Neural progenitor cell (in vitro differentiated cells): ENCODE measurements around the gene VEZT. TPM values are rescaled to one million over a fixed set of nuclear protein-coding genes. Genes with fewer than 3 reads are reported as not detected.
"Not testable (repeated sequence)": the region's sequence is repeated elsewhere in the genome, so short reads cannot be mapped to it uniquely, and the experiment has no call there.

Source experiments
- DNase-seq: peaks from one replicate; pipeline ENCODE4 v3.0.0-alpha.2; 2016; ENCODE audit warnings: low spot score
- H2AFZ ChIP-seq: fragments of 200-600 bp; sonication (generic); replicated peaks from 2 replicates; pipeline ENCODE4 v1.6.1; 2016; ENCODE audit warnings: antibody characterized with exemption
- H3F3A ChIP-seq: fragments of 200-600 bp; sonication (generic); 2 replicates; pipeline ENCODE4 v1.6.1; 2016; ENCODE audit warnings: antibody characterized with exemption, low read depth
- H3K27ac ChIP-seq: fragments of 200-600 bp; sonication (generic); 2 replicates; pipeline ENCODE4 v1.5.1; 2016; ENCODE audit warnings: mild to moderate bottlenecking
- H3K27me3 ChIP-seq: fragments of 200-600 bp; sonication (generic); 2 replicates; pipeline ENCODE4 v1.6.1; 2016; ENCODE audit warnings: mild to moderate bottlenecking, moderate library complexity
- H3K36me3 ChIP-seq: fragments of 200-600 bp; sonication (generic); 2 replicates; pipeline ENCODE4 v1.5.1; 2016
- H3K4me1 ChIP-seq: fragments of 200-600 bp; sonication (generic); 2 replicates; pipeline ENCODE4 v1.6.1; 2016; ENCODE audit warnings: mixed run types
- H3K4me2 ChIP-seq: fragments of 200-600 bp; sonication (generic); 2 replicates; pipeline ENCODE4 v1.6.1; 2016
- H3K4me3 ChIP-seq: fragments of 200-600 bp; sonication (generic); 2 replicates; pipeline ENCODE4 v1.5.1; 2016
- H3K79me2 ChIP-seq: fragments of 200-600 bp; sonication (generic); 2 replicates; pipeline ENCODE4 v1.6.1; 2016; ENCODE audit warnings: low read depth
- H3K9ac ChIP-seq: fragments of 200-600 bp; sonication (generic); 2 replicates; pipeline ENCODE4 v1.6.1; 2016
- H3K9me3 ChIP-seq: fragments of 200-600 bp; sonication (generic); 2 replicates; pipeline ENCODE4 v1.5.1; 2016; ENCODE audit warnings: low read depth
- H4K20me1 ChIP-seq: fragments of 200-600 bp; sonication (generic); 2 replicates; pipeline ENCODE4 v1.6.1; 2016; ENCODE audit warnings: low read depth
- H3K27ac Mint-ChIP-seq: 3 replicates; pipeline ENCODE4 v1.8.0; 2021; ENCODE audit warnings: mixed read lengths
- H3K27me3 Mint-ChIP-seq: 2 replicates; pipeline ENCODE4 v1.8.0; 2022; ENCODE audit warnings: low read depth, mild to moderate bottlenecking, inconsistent platforms, moderate library complexity, mixed read lengths; ENCODE audit not compliant: insufficient read depth
- H3K36me3 Mint-ChIP-seq: 3 replicates; pipeline ENCODE4 v1.8.0; 2021; ENCODE audit warnings: mixed read lengths
- H3K4me1 Mint-ChIP-seq: 3 replicates; pipeline ENCODE4 v1.8.0; 2021; ENCODE audit warnings: mixed read lengths
- H3K4me3 Mint-ChIP-seq: 3 replicates; pipeline ENCODE4 v1.8.0; 2021; ENCODE audit warnings: mild to moderate bottlenecking, moderate library complexity, mixed read lengths
- H3K9me3 Mint-ChIP-seq: 3 replicates; pipeline ENCODE4 v1.8.0; 2020; ENCODE audit warnings: mixed read lengths
- CTCF ChIP-seq: fragments of 200-600 bp; sonication (generic); IDR thresholded peaks from 2 replicates; pipeline ENCODE4 v1.5.1; 2017; ENCODE audit warnings: antibody characterized with exemption, mild to moderate bottlenecking
- EZH2 ChIP-seq: fragments of 200-600 bp; sonication (generic); IDR thresholded peaks from 2 replicates; pipeline ENCODE4 v1.6.1; 2017; ENCODE audit warnings: antibody characterized with exemption, mild to moderate bottlenecking, moderate library complexity
- EZH2phosphoT487 ChIP-seq: fragments of 200-600 bp; sonication (generic); IDR thresholded peaks from 2 replicates; pipeline ENCODE4 v1.6.1; 2017; ENCODE audit warnings: antibody characterized with exemption
- total RNA-seq: library from RNA; depleted of rRNA; stranded (reverse); fragments of >200 nt; gene quantifications from 2 replicates; pipeline ENCODE4 v1.2.3, GENCODE V29; 2015; ENCODE audit warnings: low replicate concordance

Gene VEZT
- total RNA-seq, 1 donor from 2014 or later, result 126 TPM

- Histone ChIP-seq H3K27me3 (no peaks in the 10 kb centered on the region), H3K36me3 (peaks cover 13% of the 10 kb centered on the region), H2AFZ (no peak overlapping the region), H3K4me2 (no peak overlapping the region), H4K20me1 (peaks cover 5% of the 10 kb centered on the region), H3K9me3 (no peaks in the 10 kb centered on the region), H3F3A (no peaks in the 10 kb centered on the region), H3K9ac (no peak overlapping the region), H3K79me2 (no peaks in the 10 kb centered on the region), H3K27ac (no peak overlapping the region), H3K4me3 (no peak overlapping the region), H3K4me1 (peaks cover 4% of the 10 kb centered on the region)
- TF ChIP-seq CTCF (no peak), EZH2phosphoT487 (no peak), EZH2 (no peak)
- no peaks in the 10 kb centered on the region for H3K4me1 Mint-ChIP-seq
- DNase-seq, result no peak
- H3K36me3 Mint-ChIP-seq, result peaks cover 20% of the 10 kb centered on the region
- H3K9me3 Mint-ChIP-seq, result no peaks in the 10 kb centered on the region
- peak overlapping the region; percentile 30 for H3K27ac Mint-ChIP-seq
- H3K27me3 Mint-ChIP-seq, result no peaks in the 10 kb centered on the region
- no peak overlapping the region for H3K4me3 Mint-ChIP-seq
Observed at GRCh38 chr12:95304673-95305198, 87.1 kb downstream of the VEZT start.

GRCh38 chr12:95312656-95313055 is 95.0 kb downstream of the VEZT start:
- no peaks in the 10 kb centered on the region for H3K4me1 Mint-ChIP-seq
- no peaks in the 10 kb centered on the region for H3K9me3 Mint-ChIP-seq
- no peak for DNase-seq
- Histone ChIP-seq H4K20me1 (no peaks in the 10 kb centered on the region), H3F3A (peaks cover 15% of the 10 kb centered on the region), H3K79me2 (no peaks in the 10 kb centered on the region), H3K36me3 (no peaks in the 10 kb centered on the region), H3K4me2 (no peak overlapping the region), H3K27me3 (no peaks in the 10 kb centered on the region), H3K9ac (no peak overlapping the region), H3K4me1 (no peaks in the 10 kb centered on the region), H3K9me3 (no peaks in the 10 kb centered on the region), H3K27ac (no peak overlapping the region), H3K4me3 (no peak overlapping the region), H2AFZ (no peak overlapping the region)
- H3K27ac Mint-ChIP-seq, result no peak overlapping the region
- peaks cover 7% of the 10 kb centered on the region for H3K36me3 Mint-ChIP-seq
- H3K27me3 Mint-ChIP-seq, result no peaks in the 10 kb centered on the region
- H3K4me3 Mint-ChIP-seq, result no peak overlapping the region
- no peak for TF ChIP-seq EZH2phosphoT487
- no peak for TF ChIP-seq EZH2
- TF ChIP-seq CTCF, result no peak

- not testable (repeated sequence) for H3K4me3 ChIP-seq, H3K9me3 Mint-ChIP-seq, H3K27ac ChIP-seq, H3K27me3 ChIP-seq, H3K79me2 ChIP-seq, H3K36me3 Mint-ChIP-seq, H3K4me1 ChIP-seq, H3K9ac ChIP-seq, H3K4me2 ChIP-seq, H3K4me3 Mint-ChIP-seq, H4K20me1 ChIP-seq, H2AFZ ChIP-seq, H3K9me3 ChIP-seq, H3K27me3 Mint-ChIP-seq, H3K4me1 Mint-ChIP-seq, DNase-seq, H3K36me3 ChIP-seq, H3K27ac Mint-ChIP-seq
- H3F3A ChIP-seq, result peaks cover 15% of the 10 kb centered on the region
Observed at GRCh38 chr12:95314756-95315155, 97.1 kb downstream of the VEZT start.

- peaks cover 10% of the 10 kb centered on the region for H3K4me1 ChIP-seq
- no peaks in the 10 kb centered on the region for H4K20me1 ChIP-seq
- DNase-seq, result no peak
- TF ChIP-seq EZH2phosphoT487 (no peak), CTCF (no peak), EZH2 (no peak)
- H3K36me3 ChIP-seq, result no peaks in the 10 kb centered on the region
- H3K9me3 Mint-ChIP-seq, result no peaks in the 10 kb centered on the region
- no peak overlapping the region for H3K4me3 ChIP-seq
- no peak overlapping the region for H3K4me2 ChIP-seq
- no peak overlapping the region for H3K4me3 Mint-ChIP-seq
- H3K27ac Mint-ChIP-seq, result no peak overlapping the region
- H3K9me3 ChIP-seq, result no peaks in the 10 kb centered on the region
- no peaks in the 10 kb centered on the region for H3K79me2 ChIP-seq
- peaks cover 4% of the 10 kb centered on the region for H3K4me1 Mint-ChIP-seq
- peaks cover 3% of the 10 kb centered on the region for H3F3A ChIP-seq
- H2AFZ ChIP-seq, result no peak overlapping the region
- H3K36me3 Mint-ChIP-seq, result no peaks in the 10 kb centered on the region
- no peaks in the 10 kb centered on the region for H3K27me3 ChIP-seq
- no peak overlapping the region for H3K27ac ChIP-seq
- H3K27me3 Mint-ChIP-seq, result peaks cover 2% of the 10 kb centered on the region
- H3K9ac ChIP-seq, result no peak overlapping the region
Observed at GRCh38 chr12:95316798-95317197, 99.2 kb downstream of the VEZT start.
